HepG2 (cell line): ENCODE measurements around the gene RFX2. TPM values are rescaled to one million over a fixed set of nuclear protein-coding genes. Genes with fewer than 3 reads are reported as not detected.

Source experiments
- CHD2 ChIP-seq: IDR thresholded peaks from 2 replicates; pipeline ENCODE4 v1.6.1; 2011; ENCODE audit warnings: low read depth, low read length, improper control_type of control experiment
- GTF2F1 ChIP-seq: fragments of 150-350 bp; IDR thresholded peaks from 2 replicates; pipeline ENCODE4 v1.6.1; 2014; ENCODE audit warnings: low read length
- ISL2 ChIP-seq: sonication (generic); formaldehyde crosslinking; IDR thresholded peaks from 2 replicates; pipeline ENCODE4 v1.5.0; 2020; ENCODE audit warnings: missing genetic modification reagents
- KMT2A ChIP-seq: sonication (generic); formaldehyde crosslinking; IDR thresholded peaks from 2 replicates; pipeline ENCODE4 v1.4.0; 2020; ENCODE audit warnings: missing genetic modification reagents
- ZBTB7A ChIP-seq: sonication (generic); formaldehyde crosslinking; IDR thresholded peaks from 2 replicates; pipeline ENCODE4 v1.8.0; 2022; ENCODE audit warnings: mild to moderate bottlenecking, missing genetic modification reagents
- ZNF343 ChIP-seq: sonication (generic); formaldehyde crosslinking; IDR thresholded peaks from 2 replicates; pipeline ENCODE4 v1.4.0; 2020; ENCODE audit warnings: mild to moderate bottlenecking, missing genetic modification reagents
- ZNF383 ChIP-seq: sonication (generic); formaldehyde crosslinking; IDR thresholded peaks from 2 replicates; pipeline ENCODE4 v1.4.0; 2020; ENCODE audit warnings: missing genetic modification reagents, mild to moderate bottlenecking, borderline replicate concordance
- ZSCAN20 ChIP-seq: sonication (generic); formaldehyde crosslinking; IDR thresholded peaks from 2 replicates; pipeline ENCODE4 v1.4.0; 2020; ENCODE audit warnings: missing genetic modification reagents, mild to moderate bottlenecking, borderline replicate concordance
- polyA plus RNA-seq, 8 experiments: library from polyadenylated mRNA; depleted of rRNA in 3 of 8; stranded (reverse) in 7 of 8; unstranded in 1 of 8; fragments of >200 nt; fragmentation: Illumina TruSeq in 4 of 8; extraction: Trizol in 4 of 8; gene quantifications; 2 replicates each; pipeline versions ENCODE4 v1.2.1 to v1.2.3, GENCODE V29; 2011 to 2016; ENCODE audit warnings: low read depth in 4 of 8, missing spikeins in 1 of 8, mixed read lengths in 1 of 8; ENCODE audit not compliant: insufficient read depth in 1 of 8
- total RNA-seq, 5 experiments: library from RNA; depleted of rRNA; stranded (reverse); fragments of >200 nt; fragmentation: Illumina TruSeq; extraction: Trizol; gene quantifications; 2 replicates each; pipeline ENCODE4 v1.2.3, GENCODE V29; 2016; ENCODE audit warnings: low read depth in 1 of 5
- TF ChIP-seq, protein P1 (sequence below): sonication (generic); formaldehyde crosslinking; IDR thresholded peaks from 2 replicates; pipeline ENCODE4 v1.8.1; 2022; ENCODE audit warnings: low read depth, mild to moderate bottlenecking, missing genetic modification reagents
- TF ChIP-seq, protein P2 (sequence below): sonication (generic); formaldehyde crosslinking; IDR thresholded peaks from 2 replicates; pipeline ENCODE4 v1.4.0; 2020; ENCODE audit warnings: missing genetic modification reagents, borderline replicate concordance
- TF ChIP-seq, protein P3 (sequence below): sonication (generic); formaldehyde crosslinking; IDR thresholded peaks from 2 replicates; pipeline ENCODE4 v1.5.1; 2020; ENCODE audit warnings: mild to moderate bottlenecking, missing genetic modification reagents, borderline replicate concordance
- TF ChIP-seq, protein P4 (sequence below): sonication (generic); formaldehyde crosslinking; IDR thresholded peaks from 2 replicates; pipeline ENCODE4 v1.8.0; 2022; ENCODE audit warnings: mild to moderate bottlenecking, missing genetic modification reagents; ENCODE audit not compliant: insufficient replicate concordance
- TF ChIP-seq, protein P5 (sequence below): sonication (generic); formaldehyde crosslinking; IDR thresholded peaks from 2 replicates; pipeline ENCODE4 v1.5.0; 2020; ENCODE audit warnings: mild to moderate bottlenecking, missing genetic modification reagents, borderline replicate concordance
- TF ChIP-seq, protein P6 (sequence below): sonication (generic); formaldehyde crosslinking; IDR thresholded peaks from 2 replicates; pipeline ENCODE4 v1.4.0; 2020; ENCODE audit warnings: missing genetic modification reagents

Gene RFX2
- total and polyA plus RNA-seq, 2 of the 13 experiments (the other 11 are each of a cell fraction or from before 2014, with no cell fraction given): 2.8 to 3.3 TPM

DNA sequence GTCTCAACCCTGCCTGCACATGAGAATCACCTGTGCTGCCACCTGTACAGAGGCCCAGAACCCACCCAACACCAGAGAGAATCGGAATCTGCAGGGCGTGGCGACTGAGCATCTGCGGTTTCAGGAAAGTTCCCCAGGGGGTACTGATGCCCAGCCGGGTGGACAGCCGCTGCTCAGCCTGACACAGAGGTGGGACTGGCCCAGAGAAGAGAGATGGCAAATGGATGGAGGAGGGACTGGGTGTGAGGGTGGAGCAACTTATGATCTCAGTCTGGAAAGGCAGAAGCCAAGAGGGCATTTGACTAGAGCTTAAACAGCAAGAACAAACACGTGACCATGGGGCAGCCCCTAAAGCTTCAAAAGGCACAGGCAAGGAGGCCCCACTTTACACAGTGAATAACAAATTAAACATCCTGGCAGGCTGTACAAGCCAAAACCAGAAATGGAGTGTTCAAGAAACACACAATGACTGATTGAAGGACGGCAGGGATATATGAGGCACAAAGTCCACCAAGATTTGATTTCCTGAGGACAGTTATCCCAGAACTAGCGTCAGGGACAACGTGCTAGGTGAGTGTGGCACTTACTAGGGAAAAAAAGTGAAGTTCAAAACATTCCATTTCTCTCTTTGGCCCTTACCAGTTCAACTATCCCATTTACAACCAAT, 135.4 kb downstream of the RFX2 start (continued):
- TF ChIP-seq, protein P1, sequence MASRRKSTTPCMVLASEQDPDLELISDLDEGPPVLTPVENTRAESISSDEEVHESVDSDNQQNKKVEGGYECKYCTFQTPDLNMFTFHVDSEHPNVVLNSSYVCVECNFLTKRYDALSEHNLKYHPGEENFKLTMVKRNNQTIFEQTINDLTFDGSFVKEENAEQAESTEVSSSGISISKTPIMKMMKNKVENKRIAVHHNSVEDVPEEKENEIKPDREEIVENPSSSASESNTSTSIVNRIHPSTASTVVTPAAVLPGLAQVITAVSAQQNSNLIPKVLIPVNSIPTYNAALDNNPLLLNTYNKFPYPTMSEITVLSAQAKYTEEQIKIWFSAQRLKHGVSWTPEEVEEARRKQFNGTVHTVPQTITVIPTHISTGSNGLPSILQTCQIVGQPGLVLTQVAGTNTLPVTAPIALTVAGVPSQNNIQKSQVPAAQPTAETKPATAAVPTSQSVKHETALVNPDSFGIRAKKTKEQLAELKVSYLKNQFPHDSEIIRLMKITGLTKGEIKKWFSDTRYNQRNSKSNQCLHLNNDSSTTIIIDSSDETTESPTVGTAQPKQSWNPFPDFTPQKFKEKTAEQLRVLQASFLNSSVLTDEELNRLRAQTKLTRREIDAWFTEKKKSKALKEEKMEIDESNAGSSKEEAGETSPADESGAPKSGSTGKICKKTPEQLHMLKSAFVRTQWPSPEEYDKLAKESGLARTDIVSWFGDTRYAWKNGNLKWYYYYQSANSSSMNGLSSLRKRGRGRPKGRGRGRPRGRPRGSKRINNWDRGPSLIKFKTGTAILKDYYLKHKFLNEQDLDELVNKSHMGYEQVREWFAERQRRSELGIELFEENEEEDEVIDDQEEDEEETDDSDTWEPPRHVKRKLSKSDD: no peak
- TF ChIP-seq, protein P2, sequence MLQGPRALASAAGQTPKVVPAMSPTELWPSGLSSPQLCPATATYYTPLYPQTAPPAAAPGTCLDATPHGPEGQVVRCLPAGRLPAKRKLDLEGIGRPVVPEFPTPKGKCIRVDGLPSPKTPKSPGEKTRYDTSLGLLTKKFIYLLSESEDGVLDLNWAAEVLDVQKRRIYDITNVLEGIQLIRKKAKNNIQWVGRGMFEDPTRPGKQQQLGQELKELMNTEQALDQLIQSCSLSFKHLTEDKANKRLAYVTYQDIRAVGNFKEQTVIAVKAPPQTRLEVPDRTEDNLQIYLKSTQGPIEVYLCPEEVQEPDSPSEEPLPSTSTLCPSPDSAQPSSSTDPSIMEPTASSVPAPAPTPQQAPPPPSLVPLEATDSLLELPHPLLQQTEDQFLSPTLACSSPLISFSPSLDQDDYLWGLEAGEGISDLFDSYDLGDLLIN (CRISPR knock-in tag): no peak
- TF ChIP-seq ZBTB7A (CRISPR knock-in tag): no peak
- TF ChIP-seq, protein P3, sequence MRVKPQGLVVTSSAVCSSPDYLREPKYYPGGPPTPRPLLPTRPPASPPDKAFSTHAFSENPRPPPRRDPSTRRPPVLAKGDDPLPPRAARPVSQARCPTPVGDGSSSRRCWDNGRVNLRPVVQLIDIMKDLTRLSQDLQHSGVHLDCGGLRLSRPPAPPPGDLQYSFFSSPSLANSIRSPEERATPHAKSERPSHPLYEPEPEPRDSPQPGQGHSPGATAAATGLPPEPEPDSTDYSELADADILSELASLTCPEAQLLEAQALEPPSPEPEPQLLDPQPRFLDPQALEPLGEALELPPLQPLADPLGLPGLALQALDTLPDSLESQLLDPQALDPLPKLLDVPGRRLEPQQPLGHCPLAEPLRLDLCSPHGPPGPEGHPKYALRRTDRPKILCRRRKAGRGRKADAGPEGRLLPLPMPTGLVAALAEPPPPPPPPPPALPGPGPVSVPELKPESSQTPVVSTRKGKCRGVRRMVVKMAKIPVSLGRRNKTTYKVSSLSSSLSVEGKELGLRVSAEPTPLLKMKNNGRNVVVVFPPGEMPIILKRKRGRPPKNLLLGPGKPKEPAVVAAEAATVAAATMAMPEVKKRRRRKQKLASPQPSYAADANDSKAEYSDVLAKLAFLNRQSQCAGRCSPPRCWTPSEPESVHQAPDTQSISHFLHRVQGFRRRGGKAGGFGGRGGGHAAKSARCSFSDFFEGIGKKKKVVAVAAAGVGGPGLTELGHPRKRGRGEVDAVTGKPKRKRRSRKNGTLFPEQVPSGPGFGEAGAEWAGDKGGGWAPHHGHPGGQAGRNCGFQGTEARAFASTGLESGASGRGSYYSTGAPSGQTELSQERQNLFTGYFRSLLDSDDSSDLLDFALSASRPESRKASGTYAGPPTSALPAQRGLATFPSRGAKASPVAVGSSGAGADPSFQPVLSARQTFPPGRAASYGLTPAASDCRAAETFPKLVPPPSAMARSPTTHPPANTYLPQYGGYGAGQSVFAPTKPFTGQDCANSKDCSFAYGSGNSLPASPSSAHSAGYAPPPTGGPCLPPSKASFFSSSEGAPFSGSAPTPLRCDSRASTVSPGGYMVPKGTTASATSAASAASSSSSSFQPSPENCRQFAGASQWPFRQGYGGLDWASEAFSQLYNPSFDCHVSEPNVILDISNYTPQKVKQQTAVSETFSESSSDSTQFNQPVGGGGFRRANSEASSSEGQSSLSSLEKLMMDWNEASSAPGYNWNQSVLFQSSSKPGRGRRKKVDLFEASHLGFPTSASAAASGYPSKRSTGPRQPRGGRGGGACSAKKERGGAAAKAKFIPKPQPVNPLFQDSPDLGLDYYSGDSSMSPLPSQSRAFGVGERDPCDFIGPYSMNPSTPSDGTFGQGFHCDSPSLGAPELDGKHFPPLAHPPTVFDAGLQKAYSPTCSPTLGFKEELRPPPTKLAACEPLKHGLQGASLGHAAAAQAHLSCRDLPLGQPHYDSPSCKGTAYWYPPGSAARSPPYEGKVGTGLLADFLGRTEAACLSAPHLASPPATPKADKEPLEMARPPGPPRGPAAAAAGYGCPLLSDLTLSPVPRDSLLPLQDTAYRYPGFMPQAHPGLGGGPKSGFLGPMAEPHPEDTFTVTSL (CRISPR knock-in tag): peak; percentile 61; the same call in 1 of the 2 replicates
- TF ChIP-seq, protein P4, sequence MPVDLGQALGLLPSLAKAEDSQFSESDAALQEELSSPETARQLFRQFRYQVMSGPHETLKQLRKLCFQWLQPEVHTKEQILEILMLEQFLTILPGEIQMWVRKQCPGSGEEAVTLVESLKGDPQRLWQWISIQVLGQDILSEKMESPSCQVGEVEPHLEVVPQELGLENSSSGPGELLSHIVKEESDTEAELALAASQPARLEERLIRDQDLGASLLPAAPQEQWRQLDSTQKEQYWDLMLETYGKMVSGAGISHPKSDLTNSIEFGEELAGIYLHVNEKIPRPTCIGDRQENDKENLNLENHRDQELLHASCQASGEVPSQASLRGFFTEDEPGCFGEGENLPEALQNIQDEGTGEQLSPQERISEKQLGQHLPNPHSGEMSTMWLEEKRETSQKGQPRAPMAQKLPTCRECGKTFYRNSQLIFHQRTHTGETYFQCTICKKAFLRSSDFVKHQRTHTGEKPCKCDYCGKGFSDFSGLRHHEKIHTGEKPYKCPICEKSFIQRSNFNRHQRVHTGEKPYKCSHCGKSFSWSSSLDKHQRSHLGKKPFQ (CRISPR knock-in tag): no peak
- no peak for TF ChIP-seq ZSCAN20
- peak; percentile 67 for TF ChIP-seq ISL2 (CRISPR knock-in tag)
- TF ChIP-seq, protein P5, sequence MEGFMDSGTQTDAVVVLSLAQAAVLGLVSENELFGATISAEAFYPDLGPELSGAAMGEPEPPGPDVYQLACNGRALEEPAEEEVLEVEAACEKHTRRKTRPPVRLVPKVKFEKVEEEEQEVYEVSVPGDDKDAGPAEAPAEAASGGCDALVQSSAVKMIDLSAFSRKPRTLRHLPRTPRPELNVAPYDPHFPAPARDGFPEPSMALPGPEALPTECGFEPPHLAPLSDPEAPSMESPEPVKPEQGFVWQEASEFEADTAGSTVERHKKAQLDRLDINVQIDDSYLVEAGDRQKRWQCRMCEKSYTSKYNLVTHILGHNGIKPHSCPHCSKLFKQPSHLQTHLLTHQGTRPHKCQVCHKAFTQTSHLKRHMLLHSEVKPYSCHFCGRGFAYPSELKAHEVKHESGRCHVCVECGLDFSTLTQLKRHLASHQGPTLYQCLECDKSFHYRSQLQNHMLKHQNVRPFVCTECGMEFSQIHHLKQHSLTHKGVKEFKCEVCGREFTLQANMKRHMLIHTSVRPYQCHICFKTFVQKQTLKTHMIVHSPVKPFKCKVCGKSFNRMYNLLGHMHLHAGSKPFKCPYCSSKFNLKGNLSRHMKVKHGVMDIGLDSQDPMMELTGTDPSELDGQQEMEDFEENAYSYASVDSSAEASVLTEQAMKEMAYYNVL (CRISPR knock-in tag): no peak
- TF ChIP-seq CHD2: no peak
- TF ChIP-seq KMT2A (CRISPR knock-in tag): peak; percentile 28; the same call in 1 of the 2 replicates
- TF ChIP-seq, protein P6, sequence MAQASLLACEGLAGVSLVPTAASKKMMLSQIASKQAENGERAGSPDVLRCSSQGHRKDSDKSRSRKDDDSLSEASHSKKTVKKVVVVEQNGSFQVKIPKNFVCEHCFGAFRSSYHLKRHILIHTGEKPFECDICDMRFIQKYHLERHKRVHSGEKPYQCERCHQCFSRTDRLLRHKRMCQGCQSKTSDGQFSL (CRISPR knock-in tag): no peak
- no peak for TF ChIP-seq ZNF343 (CRISPR knock-in tag)
- TF ChIP-seq GTF2F1: no peak
- no peak for TF ChIP-seq ZNF383 (CRISPR knock-in tag)
